ENCODE measurements around the gene NET1. TPM values are rescaled to one million over a fixed set of nuclear protein-coding genes. Genes with fewer than 3 reads are reported as not detected.

The NET1 gene
- total RNA-seq, 1 experiment from 2014 or later = 154 TPM

DNA sequence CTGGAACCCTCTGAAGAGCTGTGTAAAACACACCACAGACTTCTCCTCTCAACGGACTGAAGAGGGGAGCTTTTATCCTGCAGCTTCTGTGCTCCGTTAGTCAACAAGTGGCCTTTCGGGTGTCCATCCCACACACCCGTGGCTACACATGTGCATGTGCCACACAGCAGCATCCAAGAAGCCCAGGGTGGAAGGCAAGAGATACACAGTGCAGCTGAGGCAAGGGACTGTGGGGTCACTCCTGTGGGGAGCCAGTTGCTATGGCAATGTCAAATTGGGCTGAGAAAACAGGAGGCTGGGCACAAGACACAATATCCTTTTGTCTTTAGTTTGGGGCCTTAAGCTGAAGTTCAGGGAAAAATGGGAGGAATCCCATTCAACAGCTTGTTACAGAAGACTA lies 28.7 kb downstream of the NET1 start:
- H3K4me3 Mint-ChIP-seq (ENCODE audit: low read depth, unreplicated experiment) = no peak overlapping the region
- H3K9me3 Mint-ChIP-seq (ENCODE audit: low read depth, unreplicated experiment) = no peaks in the 10 kb centered on the region
- BruUV-seq (replicated peaks) = no TSS peak
- H3K27ac Mint-ChIP-seq (ENCODE audit: unreplicated experiment) = no peak overlapping the region
- TF ChIP-seq, protein P1, sequence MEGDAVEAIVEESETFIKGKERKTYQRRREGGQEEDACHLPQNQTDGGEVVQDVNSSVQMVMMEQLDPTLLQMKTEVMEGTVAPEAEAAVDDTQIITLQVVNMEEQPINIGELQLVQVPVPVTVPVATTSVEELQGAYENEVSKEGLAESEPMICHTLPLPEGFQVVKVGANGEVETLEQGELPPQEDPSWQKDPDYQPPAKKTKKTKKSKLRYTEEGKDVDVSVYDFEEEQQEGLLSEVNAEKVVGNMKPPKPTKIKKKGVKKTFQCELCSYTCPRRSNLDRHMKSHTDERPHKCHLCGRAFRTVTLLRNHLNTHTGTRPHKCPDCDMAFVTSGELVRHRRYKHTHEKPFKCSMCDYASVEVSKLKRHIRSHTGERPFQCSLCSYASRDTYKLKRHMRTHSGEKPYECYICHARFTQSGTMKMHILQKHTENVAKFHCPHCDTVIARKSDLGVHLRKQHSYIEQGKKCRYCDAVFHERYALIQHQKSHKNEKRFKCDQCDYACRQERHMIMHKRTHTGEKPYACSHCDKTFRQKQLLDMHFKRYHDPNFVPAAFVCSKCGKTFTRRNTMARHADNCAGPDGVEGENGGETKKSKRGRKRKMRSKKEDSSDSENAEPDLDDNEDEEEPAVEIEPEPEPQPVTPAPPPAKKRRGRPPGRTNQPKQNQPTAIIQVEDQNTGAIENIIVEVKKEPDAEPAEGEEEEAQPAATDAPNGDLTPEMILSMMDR (IDR thresholded peaks at IDR 0.05; ENCODE audit: unreplicated experiment) = no peak
- H3K4me1 Mint-ChIP-seq (ENCODE audit: low read depth, unreplicated experiment) = peaks cover 23% of the 10 kb centered on the region
- no peak for DNase-seq
- peaks cover 2% of the 10 kb centered on the region for H3K36me3 Mint-ChIP-seq (ENCODE audit: insufficient read depth, unreplicated experiment)
- intact Hi-C loops (cut with micrococcal nuclease; ENCODE audit: unreplicated experiment) = no loop called here
- CTCF ChIA-PET = interaction anchor here (0.5 to 1.3 kb wide), 4 partner anchors 12 to 592 kb away, joined by 3 to 6 read pairs (median 3); no protein-coding TSS in a partner anchor
- H3K27me3 Mint-ChIP-seq (ENCODE audit: unreplicated experiment) = no peaks in the 10 kb centered on the region

DNA sequence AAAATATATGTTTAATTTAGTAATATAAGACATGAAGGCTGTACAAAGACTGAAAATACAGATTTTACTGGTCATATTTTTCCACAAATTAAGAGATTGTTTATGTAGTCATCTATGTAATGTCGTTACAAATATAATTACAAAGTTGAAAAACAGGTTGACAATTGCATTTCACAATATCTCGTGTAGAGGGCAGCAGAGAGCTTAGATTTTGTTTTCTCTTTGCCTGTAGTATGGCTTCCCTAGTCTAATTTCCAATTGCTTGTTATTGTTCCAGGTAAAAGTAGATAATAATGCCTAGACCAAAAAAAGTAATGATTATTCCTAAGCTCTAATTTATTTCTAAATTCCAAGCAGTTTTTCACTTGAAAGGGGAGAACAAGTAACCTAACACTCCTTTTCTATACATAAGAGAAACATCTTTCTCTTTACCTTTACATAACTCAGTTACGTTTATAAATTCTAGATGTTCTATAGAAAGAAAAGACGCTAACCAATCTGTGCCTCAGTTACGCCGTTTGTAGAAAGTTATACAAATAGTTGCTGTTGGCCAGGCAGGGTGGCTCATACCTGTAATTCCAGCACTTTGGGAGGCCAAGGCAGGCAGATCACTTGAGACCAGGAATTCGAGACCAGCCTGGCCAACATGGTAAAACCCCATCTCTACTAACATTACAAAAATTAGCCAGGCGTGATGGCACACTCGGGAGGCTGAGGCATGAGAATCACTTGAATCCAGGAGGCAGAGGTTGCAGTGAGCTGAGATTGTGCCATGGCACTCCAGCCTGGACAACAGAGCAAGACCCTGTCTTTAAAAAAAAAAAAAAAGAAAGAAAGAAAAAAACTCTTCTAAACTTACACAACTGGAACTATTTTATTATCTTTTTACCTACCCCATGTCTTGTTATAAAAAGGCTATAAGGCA lies 30.0 kb downstream of the NET1 start:
- DNase-seq = peak; percentile 49
- Mint-ChIP-seq H3K27me3 (ENCODE audit: unreplicated experiment) (no peaks in the 10 kb centered on the region), H3K36me3 (ENCODE audit: insufficient read depth, unreplicated experiment) (peaks cover 15% of the 10 kb centered on the region), H3K9me3 (ENCODE audit: low read depth, unreplicated experiment) (no peaks in the 10 kb centered on the region), H3K4me3 (ENCODE audit: low read depth, unreplicated experiment) (no peak overlapping the region), H3K27ac (ENCODE audit: unreplicated experiment) (no peak overlapping the region), H3K4me1 (ENCODE audit: low read depth, unreplicated experiment) (peaks cover 22% of the 10 kb centered on the region)
- CTCF ChIA-PET = interaction anchor here (0.6 to 1.6 kb wide), 10 partner anchors 8 to 627 kb away, joined by 3 to 18 read pairs (median 4); no protein-coding TSS in a partner anchor
- intact Hi-C loops (cut with micrococcal nuclease; ENCODE audit: unreplicated experiment) = loop anchor here (1.0 kb wide), 2 partner anchors 168 to 181 kb away; no protein-coding TSS in a partner anchor
- TF ChIP-seq, protein P1 (IDR thresholded peaks at IDR 0.05; ENCODE audit: unreplicated experiment) = no peak
- BruUV-seq (replicated peaks) = no TSS peak

DNA sequence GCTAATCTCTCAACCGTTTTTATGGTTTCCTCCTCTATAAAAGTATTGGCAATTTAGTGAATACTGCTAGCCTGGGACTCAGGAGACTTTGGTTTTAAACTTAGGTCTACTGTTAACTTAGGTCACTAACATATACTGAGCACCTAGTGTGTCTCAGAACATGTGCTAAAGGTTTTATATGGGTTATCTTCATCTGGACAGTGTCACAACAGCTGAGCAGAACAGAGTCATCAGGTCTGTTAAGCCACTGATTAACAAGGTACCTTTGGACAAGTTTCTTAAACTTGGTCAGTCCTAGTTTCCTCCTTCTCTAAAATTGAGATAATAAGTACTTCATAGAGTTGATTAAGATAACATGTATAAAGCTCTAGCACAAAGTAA lies 30.6 kb downstream of the NET1 start:
- CTCF ChIA-PET = interaction anchor here (1.1 to 1.6 kb wide), 4 partner anchors 9 to 183 kb away, joined by 3 to 18 read pairs (median 4); no protein-coding TSS in a partner anchor

DNA sequence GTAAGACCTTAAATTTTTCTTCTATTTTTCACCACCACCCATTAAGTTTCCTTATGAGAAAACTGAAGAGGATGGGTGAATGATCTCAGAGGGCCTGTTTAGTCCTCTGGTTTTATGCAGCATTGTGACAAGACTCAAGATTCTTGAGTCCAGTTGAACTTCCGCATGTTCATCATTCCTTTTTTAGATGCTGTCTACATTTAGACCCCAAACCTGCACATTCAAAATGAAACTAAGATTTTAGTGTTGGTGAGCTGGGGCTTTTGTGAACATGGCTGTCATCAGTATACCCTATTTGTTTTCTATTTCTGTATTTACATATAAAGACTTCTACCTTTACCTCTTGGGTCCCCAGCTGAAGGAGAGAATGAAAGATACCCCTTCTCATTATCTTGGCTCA lies 31.1 kb downstream of the NET1 start:
- H3K27ac Mint-ChIP-seq (ENCODE audit: unreplicated experiment) = no peak overlapping the region
- H3K4me3 Mint-ChIP-seq (ENCODE audit: low read depth, unreplicated experiment) = no peak overlapping the region
- no peaks in the 10 kb centered on the region for H3K9me3 Mint-ChIP-seq (ENCODE audit: low read depth, unreplicated experiment)
- H3K4me1 Mint-ChIP-seq (ENCODE audit: low read depth, unreplicated experiment) = peaks cover 15% of the 10 kb centered on the region
- DNase-seq = no peak
- H3K36me3 Mint-ChIP-seq (ENCODE audit: insufficient read depth, unreplicated experiment) = peaks cover 25% of the 10 kb centered on the region
- intact Hi-C loops (cut with micrococcal nuclease; ENCODE audit: unreplicated experiment) = no loop called here
- TF ChIP-seq, protein P1 (IDR thresholded peaks at IDR 0.05; ENCODE audit: unreplicated experiment) = no peak
- BruUV-seq (replicated peaks) = no TSS peak
- H3K27me3 Mint-ChIP-seq (ENCODE audit: unreplicated experiment) = no peaks in the 10 kb centered on the region
- CTCF ChIA-PET = interaction anchor here (1.1 kb wide), 1 partner anchor 182 kb away, joined by 3 read pairs; no protein-coding TSS in a partner anchor

More for the DNA sequence above, 30.6 kb downstream of the NET1 start:
- H3K36me3 Mint-ChIP-seq (ENCODE audit: insufficient read depth, unreplicated experiment) = peaks cover 20% of the 10 kb centered on the region
- H3K27me3 Mint-ChIP-seq (ENCODE audit: unreplicated experiment) = no peaks in the 10 kb centered on the region
- no TSS peak for BruUV-seq (replicated peaks)
- peaks cover 15% of the 10 kb centered on the region for H3K4me1 Mint-ChIP-seq (ENCODE audit: low read depth, unreplicated experiment)
- H3K9me3 Mint-ChIP-seq (ENCODE audit: low read depth, unreplicated experiment) = no peaks in the 10 kb centered on the region
- TF ChIP-seq, protein P1 (IDR thresholded peaks at IDR 0.05; ENCODE audit: unreplicated experiment) = no peak
- no peak overlapping the region for H3K4me3 Mint-ChIP-seq (ENCODE audit: low read depth, unreplicated experiment)
- DNase-seq = no peak
- intact Hi-C loops (cut with micrococcal nuclease; ENCODE audit: unreplicated experiment) = loop anchor here (1.0 kb wide), 2 partner anchors 167 to 180 kb away; no protein-coding TSS in a partner anchor
- H3K27ac Mint-ChIP-seq (ENCODE audit: unreplicated experiment) = no peak overlapping the region

All from Calu3 (cell line).